GM21360 (cell line): ENCODE measurements around the gene BID.
"Not testable (repeated sequence)": the region's sequence is repeated elsewhere in the genome, so short reads cannot be mapped to it uniquely, and the experiment has no call there.

Experiments used
- ATAC-seq: cut with Tn5 transposase; IDR thresholded peaks from one replicate; pipeline ENCODE4 v1.9.1; 2021; ENCODE audit warnings: mild to moderate bottlenecking, moderate library complexity; ENCODE audit not compliant: unreplicated experiment

The BID gene

DNA sequence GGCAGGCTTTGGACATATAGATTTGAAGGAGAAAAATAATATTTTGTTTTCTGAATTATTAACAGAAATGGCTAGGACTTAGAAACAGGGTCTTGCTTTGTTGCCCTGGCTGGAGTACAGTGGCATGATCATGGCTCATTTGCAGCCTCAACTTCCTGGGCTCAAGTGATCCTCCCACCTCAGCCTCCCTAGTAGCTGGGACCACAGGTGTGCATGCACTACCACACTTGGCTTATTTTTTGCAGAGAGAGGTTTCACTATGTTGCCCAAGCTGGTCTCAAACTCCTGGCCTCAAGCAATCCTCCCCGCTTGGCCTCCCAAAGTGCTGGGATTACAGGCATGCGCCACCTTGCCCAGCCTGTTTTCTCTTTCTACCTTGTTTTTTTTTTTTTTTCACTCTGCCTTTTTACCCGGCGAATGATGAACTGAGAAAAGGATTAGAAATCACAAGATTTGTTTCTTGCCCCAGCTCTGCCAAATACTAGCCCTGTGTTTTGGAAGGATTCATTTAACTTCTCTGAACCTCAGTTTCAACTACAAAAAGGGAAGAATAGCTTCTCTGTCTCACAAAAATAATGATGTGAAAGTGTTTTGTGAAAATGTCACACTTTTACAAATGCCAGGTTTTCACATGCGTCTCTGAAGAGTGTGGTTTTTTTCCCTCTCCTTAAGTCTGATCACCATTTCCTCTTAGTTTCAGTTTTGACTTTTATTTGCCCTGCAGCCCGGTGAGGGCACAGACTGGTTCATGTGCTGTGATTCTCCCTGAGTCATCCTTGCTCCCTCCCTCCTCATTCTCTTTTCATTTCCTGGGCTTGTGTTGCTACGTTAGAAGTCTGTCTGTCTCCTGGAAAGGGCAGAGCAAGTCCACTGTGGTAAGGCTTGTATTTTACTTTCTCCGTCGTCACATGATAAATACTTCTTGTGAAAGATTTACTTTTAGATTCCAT is 68.0 kb downstream of the BID start:
- peak; percentile 80 for ATAC-seq

DNA sequence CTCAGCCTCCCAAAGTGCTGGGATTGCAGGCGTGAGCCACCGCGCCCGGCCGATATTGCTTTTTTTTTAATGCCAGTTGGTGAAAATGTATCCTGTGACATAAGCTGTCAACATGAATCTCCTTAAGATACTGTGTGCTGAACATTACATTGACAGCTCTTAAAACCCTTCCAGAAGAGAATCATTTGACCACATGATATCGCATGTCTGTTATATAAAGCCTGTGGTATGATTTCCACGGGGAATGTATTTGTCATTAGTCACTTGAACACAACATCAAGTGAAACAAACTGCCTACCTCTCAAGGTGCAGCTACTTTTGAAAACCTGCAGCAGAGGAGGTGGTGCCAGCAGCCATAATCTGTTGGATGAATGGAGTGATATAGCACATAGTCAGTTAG is 68.7 kb downstream of the BID start:
- no peak for ATAC-seq

DNA sequence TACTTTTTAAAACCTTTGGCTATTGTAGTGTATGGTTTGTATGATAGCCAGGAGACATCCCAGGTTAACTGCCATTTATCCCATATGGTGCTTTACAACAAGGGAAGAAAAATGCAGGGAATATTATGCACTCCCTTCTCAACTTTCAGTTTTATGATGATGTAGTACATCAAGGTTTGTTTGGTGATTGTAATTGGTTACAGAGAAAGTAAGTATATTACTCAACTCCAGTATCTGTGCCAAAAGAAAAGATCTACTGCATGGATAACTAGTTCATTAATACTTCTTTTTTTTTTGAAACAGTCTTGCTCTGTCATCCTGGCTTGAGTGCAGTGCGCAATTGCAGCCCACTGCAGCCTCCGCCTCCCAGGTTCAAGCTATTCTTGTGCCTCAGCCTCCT is 70.5 kb downstream of the BID start:
- no peak for ATAC-seq

DNA sequence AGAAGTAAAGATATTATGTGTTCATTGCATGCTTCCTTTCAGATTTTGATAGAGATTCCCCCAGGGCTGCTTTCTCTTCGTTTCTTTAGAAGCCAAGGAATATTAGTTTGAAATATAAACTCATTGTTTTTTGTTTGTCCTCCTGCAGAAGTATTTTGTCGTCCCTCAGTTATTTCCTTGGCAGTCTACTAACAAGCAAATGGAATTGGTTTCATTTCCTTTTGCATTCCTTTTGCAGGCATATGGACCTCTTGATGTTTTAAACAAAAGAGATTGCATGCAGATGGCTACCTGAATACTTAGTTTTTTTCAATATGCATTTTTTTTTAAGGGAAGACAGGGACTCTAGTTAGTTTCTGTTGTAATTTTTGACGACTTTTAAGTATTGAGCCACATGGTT is 73.5 kb downstream of the BID start:
- no peak for ATAC-seq

DNA sequence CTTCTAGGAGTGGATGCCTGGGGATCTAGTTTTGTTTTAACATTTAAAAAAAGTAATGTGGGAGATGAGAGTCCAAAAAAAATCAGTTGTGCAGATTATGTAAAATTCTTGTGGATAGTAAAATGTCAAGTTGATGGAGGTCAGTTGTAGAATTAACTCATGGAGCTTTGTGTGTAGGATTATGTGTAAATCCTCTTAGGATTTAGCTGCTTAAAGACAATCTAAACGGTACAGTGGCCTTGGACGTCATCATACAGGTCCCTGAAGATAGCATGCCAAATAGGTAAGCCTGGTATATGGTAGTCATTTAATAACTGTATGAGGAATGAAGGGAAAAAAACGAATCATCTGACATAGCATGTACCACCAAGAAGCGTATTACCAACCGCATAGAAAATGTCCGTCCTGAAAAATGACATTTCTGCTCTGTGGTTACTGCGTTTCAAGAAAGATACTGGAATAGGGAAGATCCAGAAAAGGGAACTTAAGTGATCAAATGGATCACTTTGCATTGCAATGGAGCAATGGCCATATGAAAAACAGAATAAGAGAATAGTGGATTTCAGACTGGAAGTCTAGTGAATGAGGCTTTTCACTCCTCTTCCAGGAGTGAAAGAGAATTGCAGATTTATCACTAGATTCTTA is 74.5 kb downstream of the BID start:
- no peak for ATAC-seq

DNA sequence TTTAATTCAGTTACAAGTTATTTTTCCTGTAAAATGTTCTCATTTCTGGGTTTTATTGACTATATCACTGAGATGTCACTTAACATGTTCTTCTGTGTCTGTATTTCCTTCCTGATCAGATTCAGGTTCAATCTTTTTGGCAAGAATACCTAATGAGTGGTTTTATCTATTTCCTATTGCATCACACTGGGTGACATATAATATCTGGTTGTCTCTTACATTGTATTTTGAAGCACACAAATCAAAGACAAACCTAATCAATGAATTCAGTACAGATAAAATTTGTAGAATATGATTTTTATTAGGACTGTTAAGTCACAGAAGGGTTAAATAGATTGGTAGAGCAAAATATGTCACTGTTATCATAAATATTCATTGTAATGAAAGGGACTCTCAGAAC is 75.3 kb downstream of the BID start:
- ATAC-seq: no peak

DNA sequence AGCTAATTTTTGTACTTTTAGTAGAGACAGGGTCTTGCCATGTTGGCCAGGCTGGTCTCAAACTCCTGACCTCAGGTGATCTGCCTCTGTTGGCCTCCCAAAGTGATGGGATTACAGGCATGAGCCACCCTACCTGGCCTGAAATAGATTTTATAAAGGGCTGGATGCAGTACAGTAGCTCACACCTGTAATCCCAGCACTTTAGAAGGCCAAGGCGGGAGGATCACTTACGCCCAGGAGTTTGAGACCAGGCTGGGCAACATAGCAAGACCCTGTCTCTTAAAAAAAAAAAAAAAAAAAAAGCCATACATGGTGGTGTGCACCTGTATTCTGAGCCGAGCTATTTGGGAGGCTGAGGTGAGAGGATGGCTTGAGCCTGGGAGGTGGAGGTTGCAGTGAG is 76.0 kb downstream of the BID start:
- not testable (repeated sequence) for ATAC-seq

DNA sequence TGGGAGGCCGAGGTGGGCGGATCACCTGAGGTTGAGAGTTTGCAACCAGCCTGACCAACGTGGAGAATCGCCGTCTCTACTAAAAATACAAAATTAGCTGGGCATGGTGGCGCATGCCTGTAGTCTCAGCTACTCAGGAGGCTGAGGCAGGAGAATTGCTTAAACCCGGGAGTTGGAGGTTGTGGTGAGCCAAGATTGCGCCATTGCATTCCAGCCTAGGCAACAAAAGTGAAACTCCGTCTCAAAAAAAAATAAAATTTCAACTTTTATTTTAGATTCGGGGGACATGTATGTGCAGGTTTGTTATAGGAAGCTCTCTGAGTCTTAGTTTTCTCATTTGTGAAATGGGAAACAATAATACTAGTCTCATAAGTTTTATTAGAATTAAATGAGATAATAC is 77.1 kb downstream of the BID start:
- ATAC-seq: not testable (repeated sequence)

DNA sequence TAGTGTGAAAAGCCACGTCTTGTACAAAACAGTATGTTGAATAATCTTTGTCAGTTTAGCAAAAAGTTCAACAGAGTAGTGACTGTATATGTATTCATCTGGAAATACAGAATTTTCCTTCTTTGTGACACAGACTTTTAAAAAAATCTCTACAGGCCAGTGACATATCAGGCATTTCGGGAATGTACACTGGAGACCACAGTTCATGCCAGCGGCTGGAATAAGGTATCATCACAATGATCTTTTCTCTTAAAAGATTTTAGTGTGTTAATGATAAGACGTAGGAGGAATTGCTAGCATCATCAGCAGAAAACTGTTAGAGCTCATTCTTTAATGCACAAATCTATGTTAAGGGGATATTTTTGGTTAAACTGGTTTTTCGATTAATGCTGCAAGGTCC is 78.3 kb downstream of the BID start:
- ATAC-seq: no peak

DNA sequence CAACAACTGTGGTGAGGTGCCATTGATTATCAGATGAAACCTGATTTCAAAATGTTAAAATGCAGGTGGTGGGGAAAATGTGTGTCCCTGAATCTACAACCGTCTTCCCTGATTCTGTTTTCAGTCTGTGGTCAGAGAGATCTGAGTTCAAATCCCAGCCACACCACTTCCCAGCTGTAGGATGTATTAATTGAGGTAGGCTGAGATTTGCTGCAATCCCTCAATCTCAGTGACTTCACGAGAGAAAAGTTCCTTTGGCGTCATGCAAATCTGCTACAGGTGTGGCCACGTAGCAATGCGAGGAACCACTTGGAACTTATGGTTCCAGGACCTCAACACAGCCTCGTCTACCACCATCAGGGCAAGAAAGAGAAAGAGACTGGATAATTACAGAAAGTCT is 79.5 kb downstream of the BID start:
- ATAC-seq: no peak

DNA sequence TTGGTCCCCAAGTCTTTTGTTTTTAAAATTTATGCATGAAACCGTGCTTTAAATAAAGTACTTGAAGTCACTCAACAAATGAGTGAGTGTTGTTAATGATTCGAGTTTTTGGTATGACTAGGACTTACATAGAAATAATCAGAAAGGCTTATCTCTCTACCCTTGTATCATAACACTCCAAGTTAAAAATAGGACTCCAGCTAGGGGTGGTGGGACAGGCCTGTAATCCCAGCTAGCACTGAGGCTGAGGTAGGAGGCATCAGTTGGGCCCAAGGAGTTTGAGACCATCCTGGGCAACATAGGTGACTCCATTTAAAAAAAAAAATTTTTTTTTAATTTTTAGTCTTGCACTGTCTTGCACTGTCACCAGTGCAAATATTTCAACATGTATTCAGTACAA is 80.1 kb downstream of the BID start:
- ATAC-seq: no peak

DNA sequence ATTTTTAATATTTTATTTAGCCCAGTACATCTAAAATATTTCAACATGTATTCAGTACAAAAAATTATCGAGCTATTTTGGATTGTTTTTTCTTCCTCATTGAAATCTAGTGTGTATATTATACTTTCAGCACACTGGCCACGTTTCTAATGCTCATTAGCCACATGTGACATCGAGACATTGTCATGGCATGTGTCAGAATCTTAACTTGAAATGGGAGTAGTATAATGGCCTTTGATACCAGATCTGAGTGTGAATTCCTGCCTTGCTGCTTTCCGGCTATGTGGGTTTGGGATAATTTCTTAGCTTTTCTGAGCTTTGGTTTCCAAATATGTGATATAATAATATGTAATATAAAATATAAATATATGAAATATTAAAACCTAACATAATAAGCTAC is 81.4 kb downstream of the BID start:
- no peak for ATAC-seq

DNA sequence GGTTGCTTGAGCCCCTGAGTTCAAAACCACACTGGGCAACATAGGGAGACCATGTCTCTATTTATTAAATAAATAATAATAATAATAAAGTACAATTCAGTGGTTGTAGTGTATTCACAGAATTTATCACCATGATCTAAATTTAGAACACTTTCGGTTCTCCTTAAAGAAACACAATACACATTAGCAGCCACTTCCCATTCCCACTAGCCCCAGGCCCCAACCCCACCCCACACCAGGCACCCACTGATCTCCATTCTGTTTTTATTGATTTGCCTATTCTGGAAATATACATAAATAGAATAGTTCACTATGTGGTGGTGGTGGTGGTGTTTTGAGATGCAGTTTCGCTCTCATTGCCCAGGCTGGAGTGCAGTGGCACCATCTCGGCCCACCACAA is 90.0 kb downstream of the BID start:
- no peak for ATAC-seq
